ENCODE measurements around the gene LRRC49.

- TF ChIP-seq CTCF (conservative IDR thresholded peaks at IDR 0.05) (no peak), EZH2 (IDR thresholded peaks at IDR 0.05; ENCODE audit: low read depth) (no peak)
Observed at GRCh38 chr15:70876683-70877082, 15.9 kb upstream of the LRRC49 start.
